SU-DHL-6 (cell line): ENCODE results near the gene CDH23.

Experiments
- H2AFZ ChIP-seq: fragments of 200-600 bp; sonication (generic); 2 replicates; pipeline ENCODE4 v1.6.1; 2014; ENCODE audit warnings: low read depth, mild to moderate bottlenecking, moderate library complexity, mixed read lengths, antibody characterized with exemption, low read length; ENCODE audit not compliant: severe bottlenecking
- H3F3A ChIP-seq: fragments of 200-600 bp; shearing (Covaris generic); 2 replicates; pipeline ENCODE4 v1.6.0; 2016; ENCODE audit warnings: antibody characterized with exemption, mild to moderate bottlenecking; ENCODE audit not compliant: insufficient read depth
- H3K27ac ChIP-seq: fragments of 200-600 bp; sonication (generic); 2 replicates; pipeline ENCODE4 v1.5.1; 2016; ENCODE audit warnings: low read depth, mild to moderate bottlenecking, low read length, moderate library complexity, mixed read lengths
- H3K27me3 ChIP-seq: fragments of 200-600 bp; sonication (generic), shearing (Covaris generic); 2 replicates; pipeline ENCODE4 v1.6.0; 2014; ENCODE audit warnings: mild to moderate bottlenecking, low read length
- H3K36me3 ChIP-seq: fragments of 200-600 bp; sonication (generic); 2 replicates; pipeline ENCODE4 v1.6.1; 2014; ENCODE audit warnings: mild to moderate bottlenecking, low read length, mixed read lengths
- H3K4me2 ChIP-seq: fragments of 300-600, 200-600 bp; shearing (Covaris generic), sonication (generic); 2 replicates; pipeline ENCODE4 v1.6.0; 2014; ENCODE audit warnings: low read length, low read depth, mild to moderate bottlenecking; ENCODE audit not compliant: poor library complexity, severe bottlenecking
- H3K4me3 ChIP-seq: fragments of 200-600 bp; sonication (generic); 2 replicates; pipeline ENCODE4 v1.5.1; 2014; ENCODE audit warnings: antibody characterized with exemption, low read length, mild to moderate bottlenecking, mixed read lengths; ENCODE audit not compliant: insufficient read depth, poor library complexity, severe bottlenecking
- H3K79me2 ChIP-seq: fragments of 200-600 bp; sonication (generic); 2 replicates; pipeline ENCODE4 v1.6.1; 2014; ENCODE audit warnings: mild to moderate bottlenecking, low read length, moderate library complexity; ENCODE audit not compliant: insufficient read depth
- H3K9ac ChIP-seq: fragments of 200-600 bp; sonication (generic); 2 replicates; pipeline ENCODE4 v1.7.0; 2014; ENCODE audit warnings: mild to moderate bottlenecking, low read length
- H3K9me2 ChIP-seq: fragments of 200-600 bp; sonication (generic); replicated peaks from 2 replicates; pipeline ENCODE4 v1.6.1; 2014; ENCODE audit warnings: low read length; ENCODE audit not compliant: insufficient read depth
- H3K9me3 ChIP-seq: fragments of 200-600 bp; sonication (generic); 2 replicates; pipeline ENCODE4 v1.6.1; 2014; ENCODE audit warnings: low read length, mixed read lengths; ENCODE audit not compliant: insufficient read depth
- H4K20me1 ChIP-seq: fragments of 200-600 bp; sonication (generic); 2 replicates; pipeline ENCODE4 v1.6.1; 2014; ENCODE audit warnings: low read depth, mild to moderate bottlenecking, antibody characterized with exemption, low read length, moderate library complexity, mixed read lengths
- EZH2phosphoT487 ChIP-seq: fragments of 200-600 bp; sonication (generic), shearing (Covaris generic); conservative IDR thresholded peaks from 2 replicates; pipeline ENCODE4 v1.6.1; 2018; ENCODE audit warnings: mild to moderate bottlenecking, antibody characterized with exemption, low read length, moderate library complexity, mixed read lengths
- TF ChIP-seq, protein P1 (sequence below): fragments of 200-600 bp; sonication (generic); IDR thresholded peaks from one replicate; pipeline ENCODE4 v1.5.1; 2017; ENCODE audit warnings: antibody characterized with exemption, mild to moderate bottlenecking, low read length, moderate library complexity; ENCODE audit not compliant: insufficient read depth, poor library complexity, severe bottlenecking

The CDH23 gene

DNA sequence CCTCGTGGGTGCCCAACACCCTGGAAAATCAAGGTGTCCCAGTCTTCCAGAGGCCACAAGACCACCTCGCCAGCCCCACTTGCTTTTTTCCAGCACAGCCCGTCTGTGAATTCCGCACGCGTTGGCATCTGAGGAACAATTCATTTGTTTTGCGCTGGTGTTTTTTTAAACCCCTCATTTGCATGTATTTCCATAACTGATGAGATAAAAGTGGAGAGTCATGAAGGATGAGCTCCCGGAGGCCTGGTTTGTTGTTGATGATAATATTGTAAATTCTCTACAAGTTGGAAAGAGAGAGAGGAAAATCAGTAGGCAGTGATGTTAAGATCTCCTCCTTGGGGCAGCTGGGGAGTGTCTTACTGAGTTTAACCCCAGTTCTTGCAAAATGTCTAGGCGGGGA is 43.1 kb upstream of the CDH23 start:
- Histone ChIP-seq H3K27me3 (no peaks in the 10 kb centered on the region), H4K20me1 (no peaks in the 10 kb centered on the region), H3K27ac (no peak overlapping the region), H3K4me2 (no peak overlapping the region), H3F3A (no peaks in the 10 kb centered on the region), H2AFZ (no peak overlapping the region), H3K36me3 (no peaks in the 10 kb centered on the region), H3K9me2 (no peaks in the 10 kb centered on the region), H3K9ac (no peak overlapping the region), H3K79me2 (no peaks in the 10 kb centered on the region), H3K4me3 (no peak overlapping the region), H3K9me3 (no peaks in the 10 kb centered on the region)
- TF ChIP-seq EZH2phosphoT487 = no peak

DNA sequence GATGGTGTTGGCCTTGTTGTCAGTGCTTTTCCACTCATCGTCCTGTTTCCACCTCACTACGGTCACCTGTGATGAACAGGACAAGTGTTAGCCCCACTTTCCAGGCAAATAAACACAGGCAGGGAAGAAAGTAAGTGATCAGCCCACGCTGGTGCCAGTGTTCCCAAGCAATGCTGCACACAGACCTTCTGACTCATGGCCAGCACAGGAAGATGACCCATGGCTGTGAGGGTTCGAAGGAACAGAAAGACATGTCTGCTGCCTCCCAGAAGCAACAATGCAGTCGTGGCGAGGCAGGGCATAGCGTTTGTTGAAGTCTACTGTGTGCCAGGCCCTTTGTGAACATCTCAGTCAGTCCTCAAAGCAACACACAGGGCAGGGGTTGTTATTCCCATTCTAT is 41.9 kb upstream of the CDH23 start:
- Histone ChIP-seq H3K4me2 (no peak overlapping the region), H3K27ac (no peak overlapping the region), H3K4me3 (no peak overlapping the region), H4K20me1 (no peaks in the 10 kb centered on the region), H2AFZ (no peak overlapping the region), H3K36me3 (no peaks in the 10 kb centered on the region), H3K27me3 (no peaks in the 10 kb centered on the region), H3K9ac (no peak overlapping the region), H3F3A (no peaks in the 10 kb centered on the region), H3K9me2 (no peaks in the 10 kb centered on the region), H3K9me3 (no peaks in the 10 kb centered on the region), H3K79me2 (no peaks in the 10 kb centered on the region)
- TF ChIP-seq, protein P1, sequence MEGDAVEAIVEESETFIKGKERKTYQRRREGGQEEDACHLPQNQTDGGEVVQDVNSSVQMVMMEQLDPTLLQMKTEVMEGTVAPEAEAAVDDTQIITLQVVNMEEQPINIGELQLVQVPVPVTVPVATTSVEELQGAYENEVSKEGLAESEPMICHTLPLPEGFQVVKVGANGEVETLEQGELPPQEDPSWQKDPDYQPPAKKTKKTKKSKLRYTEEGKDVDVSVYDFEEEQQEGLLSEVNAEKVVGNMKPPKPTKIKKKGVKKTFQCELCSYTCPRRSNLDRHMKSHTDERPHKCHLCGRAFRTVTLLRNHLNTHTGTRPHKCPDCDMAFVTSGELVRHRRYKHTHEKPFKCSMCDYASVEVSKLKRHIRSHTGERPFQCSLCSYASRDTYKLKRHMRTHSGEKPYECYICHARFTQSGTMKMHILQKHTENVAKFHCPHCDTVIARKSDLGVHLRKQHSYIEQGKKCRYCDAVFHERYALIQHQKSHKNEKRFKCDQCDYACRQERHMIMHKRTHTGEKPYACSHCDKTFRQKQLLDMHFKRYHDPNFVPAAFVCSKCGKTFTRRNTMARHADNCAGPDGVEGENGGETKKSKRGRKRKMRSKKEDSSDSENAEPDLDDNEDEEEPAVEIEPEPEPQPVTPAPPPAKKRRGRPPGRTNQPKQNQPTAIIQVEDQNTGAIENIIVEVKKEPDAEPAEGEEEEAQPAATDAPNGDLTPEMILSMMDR = no peak
- no peak for TF ChIP-seq EZH2phosphoT487

DNA sequence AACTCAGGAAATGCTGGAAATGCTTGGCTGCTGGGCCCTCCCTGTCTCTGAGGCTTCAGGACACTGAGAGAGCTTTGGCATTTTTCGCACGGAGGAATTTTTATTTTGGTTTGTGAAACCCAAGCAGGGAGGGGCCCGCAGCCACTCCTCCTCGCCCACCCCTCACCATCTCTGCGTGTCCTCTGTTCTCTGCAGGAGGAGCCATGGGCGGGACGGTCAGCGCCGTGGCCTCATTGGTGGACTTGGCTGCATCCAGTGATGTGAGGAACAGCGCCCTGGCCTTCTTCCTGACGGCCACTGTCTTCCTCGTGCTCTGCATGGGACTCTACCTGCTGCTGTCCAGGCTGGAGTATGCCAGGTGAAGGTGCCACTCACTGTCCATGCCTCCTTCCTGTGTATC is 40.8 kb upstream of the CDH23 start:
- Histone ChIP-seq H3K27me3 (no peaks in the 10 kb centered on the region), H3K9me2 (no peaks in the 10 kb centered on the region), H3K27ac (no peak overlapping the region), H3F3A (no peaks in the 10 kb centered on the region), H3K79me2 (no peaks in the 10 kb centered on the region), H2AFZ (no peak overlapping the region), H4K20me1 (no peaks in the 10 kb centered on the region), H3K9me3 (no peaks in the 10 kb centered on the region), H3K4me2 (no peak overlapping the region), H3K4me3 (no peak overlapping the region), H3K36me3 (no peaks in the 10 kb centered on the region), H3K9ac (no peak overlapping the region)
- TF ChIP-seq EZH2phosphoT487 = no peak
- TF ChIP-seq, protein P1 = no peak

DNA sequence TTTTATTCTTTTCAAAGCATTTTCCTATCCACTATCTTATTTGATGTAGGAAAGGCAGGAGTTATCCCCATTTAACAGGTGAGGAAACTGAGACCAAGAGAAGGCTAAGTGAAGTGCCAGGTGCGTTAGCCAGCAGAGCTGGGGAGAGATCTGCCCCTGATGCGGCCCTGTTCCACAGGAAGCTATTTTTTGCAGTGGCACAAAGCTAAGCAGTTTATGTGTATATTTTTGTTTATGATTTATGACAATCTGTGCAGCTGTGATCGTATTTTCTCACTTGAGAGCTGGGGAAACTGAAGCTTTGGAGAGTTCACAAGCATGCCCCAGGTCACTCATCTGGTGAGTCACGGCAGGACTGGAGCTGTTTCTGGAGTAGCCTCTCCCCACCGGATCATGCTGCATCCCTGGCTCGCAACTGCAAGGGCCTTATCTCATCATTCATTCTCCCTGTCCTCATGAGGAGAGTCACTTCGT is 38.9 kb upstream of the CDH23 start:
- Histone ChIP-seq H4K20me1 (no peaks in the 10 kb centered on the region), H3K4me3 (no peak overlapping the region), H3K27me3 (no peaks in the 10 kb centered on the region), H3F3A (no peaks in the 10 kb centered on the region), H3K9me3 (no peaks in the 10 kb centered on the region), H3K9ac (no peak overlapping the region), H3K36me3 (no peaks in the 10 kb centered on the region), H3K9me2 (no peaks in the 10 kb centered on the region), H3K27ac (no peak overlapping the region), H2AFZ (no peak overlapping the region), H3K4me2 (no peak overlapping the region), H3K79me2 (no peaks in the 10 kb centered on the region)
- TF ChIP-seq EZH2phosphoT487 = no peak
- TF ChIP-seq, protein P1 = no peak
